Forelimb muscle (tissue), 1 donor: ENCODE results near the gene SUSD3. TPM values are rescaled to one million over a fixed set of nuclear protein-coding genes. Genes with fewer than 3 reads are reported as not detected.

ENCODE experiments used
- polyA plus RNA-seq: library from polyadenylated mRNA; unstranded; fragments of 120-200 nt; gene quantifications from one replicate; pipeline ENCODE4 v1.2.1, GENCODE V29; 2013; ENCODE audit not compliant: insufficient read length

Gene SUSD3
- polyA plus RNA-seq, 1 donor = 3.3 TPM

Other genes with a start within 250 kb of the SUSD3 start
- 5.0 TPM for gene ZNF484, start 180.7 kb upstream of the SUSD3 start, polyA plus RNA-seq
- 3.8 TPM for gene FGD3, start 111.2 kb upstream of the SUSD3 start, polyA plus RNA-seq
- 38.5 TPM for gene CARD19, start 37.5 kb downstream of the SUSD3 start, polyA plus RNA-seq
- gene NINJ1, start 75.5 kb downstream of the SUSD3 start, polyA plus RNA-seq = 26.4 TPM
- gene WNK2, start 125.4 kb downstream of the SUSD3 start, polyA plus RNA-seq = 16.4 TPM